Fibroblast of lung (primary cell): ENCODE results near the gene ARHGEF4. TPM values are rescaled to one million over a fixed set of nuclear protein-coding genes. Genes with fewer than 3 reads are reported as not detected.

Experiments used
- DNase-seq, 2 donors: peaks; one replicate each; pipeline versions ENCODE4 v3.0.0 to v3.0.0-alpha.2; 2010; ENCODE audit warnings: low read depth in 2 of 2
- H2AFZ ChIP-seq: 2 replicates; pipeline ENCODE4 v1.5.1; 2012; ENCODE audit warnings: low read length, control low read depth, inconsistent platforms
- H3K27ac ChIP-seq: 2 replicates; pipeline ENCODE4 v1.5.1; 2011; ENCODE audit warnings: low read length, control low read depth; ENCODE audit not compliant: insufficient read depth
- H3K27me3 ChIP-seq: 2 replicates; pipeline ENCODE4 v1.5.1; 2011; ENCODE audit warnings: mild to moderate bottlenecking, low read length; ENCODE audit not compliant: control insufficient read depth, insufficient read depth
- H3K36me3 ChIP-seq: 2 replicates; pipeline ENCODE4 v1.5.1; 2011; ENCODE audit warnings: low read length; ENCODE audit not compliant: control insufficient read depth, insufficient read depth
- H3K4me1 ChIP-seq: 2 replicates; pipeline ENCODE4 v1.5.1; 2011; ENCODE audit warnings: low read length; ENCODE audit not compliant: control insufficient read depth, insufficient read depth; ENCODE audit errors: extremely low read depth
- H3K4me2 ChIP-seq: 2 replicates; pipeline ENCODE4 v1.5.1; 2011; ENCODE audit warnings: low read length, control low read depth; ENCODE audit not compliant: insufficient read depth; ENCODE audit errors: extremely low read depth
- H3K4me3 ChIP-seq, 4 experiments: fragments of 200-600 bp in 1 of 4; sonication (generic) in 1 of 4; replicated peaks in 1 of 4; 2 replicates each; pipeline ENCODE4 v1.5.1; 2011 to 2016; ENCODE audit warnings: low read length in 4 of 4, low read depth in 3 of 4, mild to moderate bottlenecking in 3 of 4, control low read depth in 2 of 4, inconsistent platforms in 1 of 4, mixed read lengths in 1 of 4; ENCODE audit not compliant: insufficient read depth in 1 of 4; ENCODE audit errors: control extremely low read depth in 1 of 4
- H3K79me2 ChIP-seq: 2 replicates; pipeline ENCODE4 v1.5.1; 2012; ENCODE audit warnings: mild to moderate bottlenecking, low read length, inconsistent platforms; ENCODE audit not compliant: control insufficient read depth, insufficient read depth
- H3K9ac ChIP-seq: 2 replicates; pipeline ENCODE4 v1.5.1; 2011; ENCODE audit warnings: mild to moderate bottlenecking, low read length, control low read depth; ENCODE audit not compliant: insufficient read depth
- H3K9me3 ChIP-seq: 2 replicates; pipeline ENCODE4 v1.5.1; 2012; ENCODE audit warnings: low read depth, low read length; ENCODE audit not compliant: control insufficient read depth, insufficient read depth
- H4K20me1 ChIP-seq: 2 replicates; pipeline ENCODE4 v1.5.1; 2011; ENCODE audit warnings: low read length; ENCODE audit not compliant: control insufficient read depth, insufficient read depth; ENCODE audit errors: extremely low read depth
- CTCF ChIP-seq, 2 donors: IDR thresholded peaks in 1 of 2; conservative IDR thresholded peaks in 1 of 2; 1 replicate in 1 of 2; 2 replicates in 1 of 2; pipeline ENCODE4 v1.5.1; 2011 to 2012; ENCODE audit warnings: low read length in 2 of 2, control low read depth in 1 of 2, inconsistent platforms in 1 of 2, low read depth in 1 of 2, mild to moderate bottlenecking in 1 of 2
- EZH2 ChIP-seq: IDR thresholded peaks from 2 replicates; pipeline ENCODE4 v1.5.1; 2012; ENCODE audit warnings: low read length, control low read depth, mild to moderate bottlenecking; ENCODE audit errors: missing control alignments
- polyA plus RNA-seq, 2 donors: library from polyadenylated mRNA; depleted of rRNA in 1 of 2; stranded (reverse) in 1 of 2; unstranded in 1 of 2; fragments of >200 nt; gene quantifications; 2 replicates each; pipeline ENCODE4 v1.2.1, GENCODE V29; 2011 to 2012; ENCODE audit warnings: missing spikeins in 1 of 2
- total RNA-seq: library from RNA; depleted of rRNA; stranded (reverse); fragments of >200 nt; gene quantifications from 2 replicates; pipeline ENCODE4 v1.2.1, GENCODE V29; 2014

The ARHGEF4 gene
- total and polyA plus RNA-seq, 2 donors (not counting 1 experiment from before 2014, with no cell fraction given), result 0.05 to 0.83 TPM

- Histone ChIP-seq H3K4me3 (no peak overlapping the region), H3K4me1 (no peaks in the 10 kb centered on the region), H4K20me1 (no peaks in the 10 kb centered on the region), H3K36me3 (no peaks in the 10 kb centered on the region), H3K9me3 (no peaks in the 10 kb centered on the region), H3K79me2 (no peaks in the 10 kb centered on the region), H3K27me3 (no peaks in the 10 kb centered on the region), H3K27ac (no peak overlapping the region), H2AFZ (no peak overlapping the region), H3K9ac (no peak overlapping the region), H3K4me2 (no peak overlapping the region)
- DNase-seq, result no peak
- TF ChIP-seq CTCF (conservative IDR thresholded peaks at IDR 0.05 in 1 of 2, IDR thresholded peaks at IDR 0.05 in 1 of 2; ENCODE audit: low read depth in 1 of 2, low read length in 2 of 2), result no peak
- no peak for TF ChIP-seq EZH2
Observed at GRCh38 chr2:130915595-130916437, 79.1 kb downstream of the ARHGEF4 start.

GRCh38 chr2:130916438-130916705 is 79.7 kb downstream of the ARHGEF4 start:
- DNase-seq, result no peak
- Histone ChIP-seq H3K4me1 (no peaks in the 10 kb centered on the region), H3K27ac (no peak overlapping the region), H3K9ac (no peak overlapping the region), H3K9me3 (no peaks in the 10 kb centered on the region), H3K36me3 (no peaks in the 10 kb centered on the region), H3K4me3 (no peak overlapping the region), H2AFZ (no peak overlapping the region), H3K4me2 (no peak overlapping the region), H4K20me1 (no peaks in the 10 kb centered on the region), H3K27me3 (no peaks in the 10 kb centered on the region), H3K79me2 (no peaks in the 10 kb centered on the region)
- TF ChIP-seq EZH2 (no peak), CTCF (conservative IDR thresholded peaks at IDR 0.05 in 1 of 2, IDR thresholded peaks at IDR 0.05 in 1 of 2; ENCODE audit: low read depth in 1 of 2, low read length in 2 of 2) (no peak)

GRCh38 chr2:130917006-130917688 is 80.4 kb downstream of the ARHGEF4 start:
- Histone ChIP-seq H3K4me2 (no peak overlapping the region), H2AFZ (no peak overlapping the region), H3K79me2 (no peaks in the 10 kb centered on the region), H3K4me1 (no peaks in the 10 kb centered on the region), H4K20me1 (no peaks in the 10 kb centered on the region), H3K9me3 (no peaks in the 10 kb centered on the region), H3K27me3 (no peaks in the 10 kb centered on the region), H3K4me3 (no peak overlapping the region), H3K9ac (no peak overlapping the region), H3K36me3 (no peaks in the 10 kb centered on the region), H3K27ac (no peak overlapping the region)
- DNase-seq, result no peak
- TF ChIP-seq CTCF (conservative IDR thresholded peaks at IDR 0.05 in 1 of 2, IDR thresholded peaks at IDR 0.05 in 1 of 2; ENCODE audit: low read depth in 1 of 2, low read length in 2 of 2), result no peak
- no peak for TF ChIP-seq EZH2
